H1 (cell line): Measurements from ENCODE around the gene COL9A2.

Experiments
- CEBPB ChIP-seq: IDR thresholded peaks from 2 replicates; pipeline ENCODE4 v1.6.1; 2012; ENCODE audit warnings: low read depth, low read length
- CTCF ChIP-seq, 3 experiments: IDR thresholded peaks; 1 replicate in 2 of 3; 2 replicates in 1 of 3; pipeline versions ENCODE4 v1.5.1 to v1.6.1; 2011; ENCODE audit warnings: low read length in 3 of 3, mild to moderate bottlenecking in 3 of 3, inconsistent platforms in 2 of 3, low read depth in 1 of 3, moderate library complexity in 1 of 3; ENCODE audit not compliant: insufficient read depth in 1 of 3; ENCODE audit errors: control extremely low read depth in 1 of 3
- EZH2 ChIP-seq: fragments of 200-600 bp; sonication (generic); IDR thresholded peaks from 2 replicates; pipeline ENCODE4 v1.7.1; 2012; ENCODE audit warnings: low read depth, mild to moderate bottlenecking, moderate library complexity, low read length, inconsistent platforms; ENCODE audit not compliant: severe bottlenecking
- GABPA ChIP-seq: IDR thresholded peaks from 2 replicates; pipeline ENCODE4 v1.6.1; 2011; ENCODE audit warnings: mild to moderate bottlenecking, low read length, moderate library complexity, borderline replicate concordance; ENCODE audit not compliant: insufficient read depth
- JUN ChIP-seq: IDR thresholded peaks from 2 replicates; pipeline ENCODE4 v1.6.1; 2011; ENCODE audit warnings: low read depth, mild to moderate bottlenecking, improper control_type of control experiment, low read length
- PHF8 ChIP-seq: fragments of 200-600 bp; sonication (generic); conservative IDR thresholded peaks from 2 replicates; pipeline ENCODE4 v1.7.1; 2012; ENCODE audit warnings: low read depth, mild to moderate bottlenecking, inconsistent platforms, low read length, moderate library complexity
- POLR2A ChIP-seq, 2 experiments: IDR thresholded peaks; 1 replicate in 1 of 2; 2 replicates in 1 of 2; pipeline ENCODE4 v1.6.1; 2011; ENCODE audit warnings: low read depth in 2 of 2, low read length in 2 of 2, mild to moderate bottlenecking in 2 of 2; ENCODE audit errors: control extremely low read depth in 1 of 2
- POLR2AphosphoS5 ChIP-seq: IDR thresholded peaks from 2 replicates; pipeline ENCODE4 v1.6.1; 2011; ENCODE audit warnings: low read depth, low read length
- RAD21 ChIP-seq, 2 experiments: IDR thresholded peaks in 1 of 2; conservative IDR thresholded peaks in 1 of 2; 2 replicates each; pipeline ENCODE4 v1.6.1; 2011; ENCODE audit warnings: low read depth in 2 of 2, low read length in 2 of 2, improper control_type of control experiment in 1 of 2, inconsistent platforms in 1 of 2, mild to moderate bottlenecking in 1 of 2, moderate library complexity in 1 of 2
- SIN3A ChIP-seq, 2 experiments: IDR thresholded peaks in 1 of 2; conservative IDR thresholded peaks in 1 of 2; 2 replicates each; pipeline ENCODE4 v1.6.1; 2011 to 2012; ENCODE audit warnings: low read length in 2 of 2, improper control_type of control experiment in 1 of 2, low read depth in 1 of 2, mild to moderate bottlenecking in 1 of 2
- USF2 ChIP-seq: IDR thresholded peaks from 2 replicates; pipeline ENCODE4 v1.6.1; 2011; ENCODE audit warnings: low read length, improper control_type of control experiment
- YY1 ChIP-seq: IDR thresholded peaks from 2 replicates; pipeline ENCODE4 v1.6.1; 2011; ENCODE audit warnings: low read depth, mild to moderate bottlenecking, low read length

GRCh38 chr1:40310983-40311642, 6.0 kb downstream of the COL9A2 start:
- TF ChIP-seq YY1 (no peak), RAD21 (IDR thresholded peaks at IDR 0.05 in 1 of 2, conservative IDR thresholded peaks at IDR 0.05 in 1 of 2; ENCODE audit: low read depth in 2 of 2, low read length in 2 of 2) (peak; percentile 8 to 30; a peak in 2 of 4 replicates), GABPA (no peak), SIN3A (conservative IDR thresholded peaks at IDR 0.05 in 1 of 2, IDR thresholded peaks at IDR 0.05 in 1 of 2; ENCODE audit: low read depth in 1 of 2, low read length in 2 of 2) (no peak), EZH2 (no peak), CTCF (IDR thresholded peaks at IDR 0.05; ENCODE audit: control extremely low read depth in 1 of 3, insufficient read depth in 1 of 3, low read depth in 1 of 3, low read length in 3 of 3) (peak in 2 of 3 experiments; percentile 40 to 45; a peak in 3 of 4 replicates), POLR2A (IDR thresholded peaks at IDR 0.05; ENCODE audit: control extremely low read depth in 1 of 2, low read depth in 2 of 2, low read length in 2 of 2) (no peak), CEBPB (no peak), PHF8 (no peak), JUN (no peak), POLR2AphosphoS5 (no peak), USF2 (no peak)
